Stimulated activated CD8-positive, alpha-beta memory T cell treated with anti-CD3 and anti-CD28 coated beads, Interleukin-2, amount 100 ng/mL, for 48 hours (primary cell): Measurements from ENCODE around the gene FRYL.

Experiments
- DNase-seq, 2 donors: peaks; one replicate each; pipeline ENCODE4 v3.0.0-alpha.2; 2020; ENCODE audit warnings: low read depth in 2 of 2

Gene FRYL

GRCh38 chr4:48620831-48621230, 159.2 kb downstream of the FRYL start:
- no peak for DNase-seq

DNA sequence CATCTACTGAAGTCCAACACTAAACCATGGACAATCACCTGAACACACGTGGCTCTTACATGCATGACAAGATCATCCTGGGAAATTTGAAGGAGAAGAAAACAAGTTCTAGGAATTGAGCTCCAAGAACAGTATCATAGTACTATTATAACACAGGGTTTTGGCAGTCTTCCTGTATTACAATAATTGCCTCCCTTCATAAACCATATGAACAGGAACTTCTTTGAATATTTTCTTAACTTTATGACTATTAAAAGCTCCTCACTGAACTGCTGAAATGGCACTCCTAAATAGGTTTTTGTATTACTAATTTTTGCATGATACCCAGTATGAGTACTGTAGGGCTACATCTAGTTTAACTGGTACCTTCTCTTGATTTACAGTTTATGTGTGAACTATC, 160.0 kb downstream of the FRYL start:
- DNase-seq = no peak

DNA sequence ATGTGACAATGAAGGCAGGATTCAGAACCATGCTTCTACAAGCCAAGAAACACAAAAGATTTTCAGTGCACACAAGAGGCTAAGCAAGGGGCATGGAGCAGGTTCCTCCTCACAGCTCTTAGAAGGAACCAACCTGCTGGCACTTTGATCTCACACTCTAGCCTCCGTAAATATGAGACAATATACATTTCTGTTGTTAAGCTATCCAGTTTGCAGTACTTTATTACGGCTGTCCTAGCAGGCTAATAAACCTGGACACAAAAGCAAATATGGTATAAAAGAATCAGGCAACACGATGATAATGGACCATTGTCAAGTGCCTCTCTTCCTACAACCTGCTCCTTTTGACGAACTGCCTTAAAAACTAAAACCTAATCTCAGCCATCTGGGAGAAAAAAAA, 175.6 kb downstream of the FRYL start:
- no peak for DNase-seq

GRCh38 chr4:48604041-48604440, 176.0 kb downstream of the FRYL start:
- no peak for DNase-seq

DNA sequence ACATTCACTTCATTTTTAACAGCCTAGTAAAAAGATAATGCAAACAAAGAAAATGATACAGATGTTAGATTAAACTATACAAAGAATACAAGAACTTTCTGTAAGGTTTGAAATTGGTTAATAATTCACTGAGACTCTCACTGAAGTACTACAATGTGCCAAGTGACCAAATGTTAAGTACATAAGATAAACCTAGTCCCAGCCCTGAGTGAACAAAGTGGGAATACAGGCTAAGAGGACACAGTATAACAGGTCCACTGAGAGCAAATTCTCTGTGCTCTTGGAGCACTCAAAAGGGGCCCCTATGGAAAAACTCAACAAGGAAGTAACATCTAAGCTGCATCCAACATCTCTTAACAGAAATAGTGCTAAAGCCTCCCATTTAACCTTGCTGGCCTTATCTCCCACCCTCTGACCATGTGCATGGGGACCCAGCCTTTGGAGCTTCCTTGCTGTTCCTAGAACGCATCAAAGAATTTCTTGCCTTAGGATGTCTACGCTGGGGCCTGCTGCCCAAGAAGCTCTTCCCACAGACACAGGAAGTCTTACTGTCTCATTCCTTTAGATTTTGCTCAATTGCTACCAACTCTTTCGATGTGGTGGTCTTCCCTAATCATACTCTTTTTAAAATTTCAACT, 176.6 kb downstream of the FRYL start:
- no peak for DNase-seq

GRCh38 chr4:48602763-48603162, 177.3 kb downstream of the FRYL start:
- DNase-seq = no peak

DNA sequence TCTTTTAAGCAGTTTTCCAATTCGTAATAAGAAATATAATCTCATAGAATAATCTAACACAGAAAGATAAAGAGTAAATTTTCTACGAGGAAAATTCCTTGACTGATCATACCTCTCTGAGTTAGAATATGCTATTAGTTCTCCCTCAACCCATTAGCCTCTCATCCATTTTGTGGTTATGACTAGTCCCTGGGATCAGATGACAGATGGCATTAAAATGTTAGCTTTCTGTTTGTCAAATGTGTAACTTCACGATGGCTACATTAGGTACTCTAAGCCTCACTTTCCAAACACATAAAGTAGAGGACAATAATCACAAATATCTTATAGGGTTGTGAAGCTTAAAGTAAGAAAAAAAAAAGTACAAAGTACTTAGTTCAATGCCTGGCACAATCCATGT, 177.9 kb downstream of the FRYL start:
- DNase-seq = no peak

DNA sequence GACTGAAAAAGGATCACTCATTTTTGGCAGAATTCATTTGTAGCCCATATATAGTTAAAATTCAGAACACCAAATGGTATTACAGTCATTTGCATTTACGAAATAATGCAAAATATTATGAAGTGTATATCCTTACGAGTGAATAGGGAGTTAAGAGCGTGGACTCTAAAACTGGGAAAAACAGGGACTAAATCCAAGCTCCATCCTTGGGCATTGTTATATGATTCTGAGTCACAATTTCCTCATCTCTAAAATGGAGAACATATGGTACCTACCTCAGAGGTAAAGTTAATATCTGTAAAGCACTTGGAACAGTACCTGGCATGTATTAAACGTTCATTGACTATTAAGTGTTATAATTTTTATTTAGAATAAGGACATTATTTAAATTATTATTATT, 183.7 kb downstream of the FRYL start:
- DNase-seq = no peak

DNA sequence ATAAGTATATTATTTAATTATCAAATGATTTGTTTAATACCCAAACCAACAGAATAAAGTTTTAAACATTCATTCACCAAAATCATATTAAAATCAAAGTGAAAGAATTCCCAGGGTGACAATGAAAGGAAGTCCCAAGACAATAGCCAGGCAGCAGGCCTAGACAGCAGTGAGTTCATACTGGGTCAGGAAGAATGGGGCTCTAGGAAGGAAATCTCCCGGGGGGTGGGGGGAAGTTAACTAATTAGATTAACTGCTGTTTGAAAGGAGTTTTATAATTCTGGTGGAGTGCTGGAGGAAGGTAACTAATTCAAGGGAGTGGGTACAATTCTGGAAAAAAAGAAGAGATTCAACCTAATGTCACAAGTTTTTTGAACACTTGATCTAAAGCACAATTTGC, 185.9 kb downstream of the FRYL start:
- DNase-seq = no peak

GRCh38 chr4:48591372-48591771, 188.7 kb downstream of the FRYL start:
- no peak for DNase-seq

GRCh38 chr4:48590884-48591283, 189.2 kb downstream of the FRYL start:
- no peak for DNase-seq

DNA sequence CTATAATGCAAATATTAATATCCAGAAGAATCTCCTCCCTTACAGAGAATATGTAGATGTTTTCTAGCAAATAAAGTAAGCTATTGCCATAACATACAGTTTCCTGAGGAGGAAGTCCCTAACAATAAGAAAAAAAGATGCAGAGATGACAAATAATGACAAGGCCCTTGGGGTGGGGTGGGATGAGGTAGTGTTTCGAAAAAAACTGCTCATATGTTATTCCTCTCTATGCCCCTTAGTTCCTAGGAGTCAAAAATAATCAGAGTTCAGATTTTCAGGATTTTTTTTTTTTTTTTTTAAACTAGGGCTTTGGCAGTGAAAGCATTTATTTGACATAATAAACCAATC, 191.0 kb downstream of the FRYL start:
- DNase-seq = no peak

GRCh38 chr4:48588230-48589097, 191.6 kb downstream of the FRYL start:
- DNase-seq = no peak

GRCh38 chr4:48585401-48585800, 194.7 kb downstream of the FRYL start:
- no peak for DNase-seq

DNA sequence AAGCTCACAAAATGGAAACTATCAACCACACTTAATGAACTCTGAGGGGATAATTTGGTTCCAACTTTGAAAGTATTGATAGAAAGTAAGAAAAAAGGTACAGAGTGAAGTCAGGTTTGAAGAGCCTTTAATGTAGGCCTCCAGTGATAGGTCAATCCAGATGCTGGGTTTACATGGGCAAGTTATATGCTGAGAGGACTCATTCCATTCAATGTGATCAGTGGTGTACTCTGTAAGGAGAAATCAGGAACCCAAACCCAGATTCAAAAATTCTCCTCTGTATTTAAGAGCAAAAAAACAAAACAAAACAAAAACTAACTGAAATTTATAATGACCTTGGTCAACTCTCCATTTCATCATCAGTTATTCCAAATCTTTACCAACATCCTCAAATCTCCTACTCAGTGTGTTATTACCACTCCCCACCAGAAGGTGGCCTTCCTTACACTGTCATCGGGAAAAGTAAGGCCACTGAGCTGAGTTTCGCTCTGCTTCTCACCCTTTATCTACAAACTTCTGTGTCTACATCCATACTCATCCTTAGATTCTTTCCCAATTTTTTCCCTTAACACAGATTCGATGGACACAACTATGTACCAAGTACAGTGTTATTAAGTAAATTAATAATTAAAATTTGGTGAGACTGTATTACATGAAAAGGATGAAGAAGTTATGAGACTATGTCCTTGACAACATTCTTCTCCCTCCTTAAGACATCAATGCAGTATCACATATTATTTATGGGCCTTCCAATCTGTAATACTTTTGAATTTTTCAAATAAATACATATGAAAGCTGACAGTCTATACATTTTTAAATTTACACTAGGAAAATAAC, 201.7 kb downstream of the FRYL start:
- peak in 1 of 2 donors; percentile 3 for DNase-seq

DNA sequence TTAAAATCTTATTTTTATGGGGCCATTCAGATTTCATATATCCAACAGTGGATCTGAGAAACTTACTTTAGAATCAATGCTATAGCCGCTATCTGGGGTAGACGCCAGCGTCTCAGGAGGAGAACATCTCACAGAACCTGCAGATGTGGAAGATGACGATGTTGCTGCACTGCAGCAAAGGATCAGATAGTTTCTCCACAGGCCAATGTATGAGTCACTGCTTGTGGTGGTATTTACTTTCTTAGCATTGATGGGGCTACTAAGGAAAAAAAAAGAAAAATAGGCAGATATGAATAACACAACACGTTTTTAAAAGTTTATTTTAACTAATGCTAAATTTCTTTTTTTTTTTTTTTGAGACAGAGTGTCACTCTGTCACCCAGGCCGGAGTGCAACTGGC, 204.1 kb downstream of the FRYL start:
- DNase-seq = no peak

DNA sequence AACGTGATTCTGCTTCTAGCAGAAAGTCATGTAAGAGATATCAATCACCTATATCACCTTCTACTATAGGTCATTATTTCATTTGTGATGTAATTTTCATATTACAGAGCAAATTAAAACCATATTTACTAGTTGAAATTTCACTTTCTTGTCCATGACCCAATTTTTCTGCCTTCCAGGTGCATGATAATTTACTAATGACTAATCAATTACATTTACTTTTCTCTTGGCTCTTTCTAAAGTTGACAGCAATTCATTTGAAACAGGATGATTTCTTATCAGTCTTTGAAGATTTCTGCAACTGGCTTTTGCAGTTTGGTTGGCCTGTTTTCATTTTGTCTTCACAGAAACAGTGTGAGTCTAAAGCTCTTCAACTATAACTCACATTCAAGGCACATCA, 208.6 kb downstream of the FRYL start:
- no peak for DNase-seq

DNA sequence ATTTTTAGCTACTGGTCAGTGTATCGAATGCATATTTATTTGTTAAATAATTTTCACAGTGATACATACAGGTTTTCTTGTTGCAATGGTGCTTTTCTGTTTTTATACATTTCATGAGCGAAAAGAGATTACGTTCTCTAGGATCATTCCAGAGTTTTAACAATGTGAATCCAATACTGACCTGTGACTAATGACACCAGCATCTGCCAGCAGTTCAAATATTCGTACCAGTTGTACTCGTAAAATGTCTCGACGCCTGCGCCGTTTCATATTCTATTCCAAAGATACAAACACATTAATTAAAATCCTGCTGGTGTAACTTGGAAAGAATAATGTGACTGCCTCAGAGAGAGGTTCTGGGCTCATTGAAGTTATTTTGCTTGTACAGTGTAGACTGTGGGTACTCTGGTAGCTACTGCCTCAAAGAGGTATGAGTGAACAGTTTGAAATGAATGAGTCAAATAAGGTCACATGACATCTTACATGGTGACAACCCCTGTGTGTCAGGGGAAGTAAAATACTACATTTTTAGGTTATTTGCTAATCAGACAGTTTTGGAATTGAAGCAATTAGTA, 209.3 kb downstream of the FRYL start:
- DNase-seq = no peak

DNA sequence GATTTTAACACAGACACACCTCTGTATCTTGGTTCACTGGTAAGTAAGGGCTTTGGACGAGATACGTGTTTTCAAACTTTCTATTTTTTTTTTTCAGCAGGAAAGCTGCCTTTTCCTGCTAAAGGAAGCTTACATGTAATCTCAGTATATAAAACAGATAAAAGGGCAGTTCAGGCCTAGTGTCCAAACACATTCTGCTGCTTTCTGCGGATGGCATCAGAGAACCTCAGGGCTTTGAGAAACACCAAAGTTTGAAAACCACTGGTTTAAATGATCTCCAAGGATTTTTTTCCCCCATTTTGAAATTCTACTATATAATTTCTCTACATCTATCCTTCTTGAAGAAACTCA, 214.1 kb downstream of the FRYL start:
- no peak for DNase-seq

DNA sequence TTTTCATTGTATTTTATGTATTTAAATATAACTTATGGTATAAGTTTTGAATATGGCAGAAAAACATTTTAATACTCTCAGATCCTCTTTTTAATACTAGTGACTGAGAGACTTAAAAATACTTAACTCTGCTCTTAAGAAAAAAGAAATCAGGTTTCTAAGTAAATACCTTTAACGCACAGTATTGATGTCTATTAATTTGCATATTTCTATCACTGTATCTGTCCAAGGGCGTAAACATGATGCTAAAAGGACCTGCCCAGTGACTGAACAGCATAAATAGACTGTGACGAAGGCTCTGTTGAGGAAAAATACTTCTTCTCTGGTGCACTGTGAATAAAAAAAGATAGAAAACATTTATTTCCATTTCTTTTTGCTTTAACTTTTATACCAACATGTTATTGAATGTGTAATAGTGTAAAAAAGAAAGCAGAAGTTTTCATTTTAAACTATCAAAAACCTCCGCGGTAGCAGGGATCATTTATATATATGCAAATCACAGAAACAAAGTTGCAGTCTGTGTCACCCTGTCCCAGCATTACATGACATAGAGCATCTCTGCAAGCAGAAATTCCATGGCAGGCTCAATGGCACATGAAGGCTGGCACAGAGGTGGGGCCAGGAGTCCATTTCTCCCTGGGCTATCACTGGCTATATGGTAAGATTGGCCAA, 214.6 kb downstream of the FRYL start:
- DNase-seq = no peak

DNA sequence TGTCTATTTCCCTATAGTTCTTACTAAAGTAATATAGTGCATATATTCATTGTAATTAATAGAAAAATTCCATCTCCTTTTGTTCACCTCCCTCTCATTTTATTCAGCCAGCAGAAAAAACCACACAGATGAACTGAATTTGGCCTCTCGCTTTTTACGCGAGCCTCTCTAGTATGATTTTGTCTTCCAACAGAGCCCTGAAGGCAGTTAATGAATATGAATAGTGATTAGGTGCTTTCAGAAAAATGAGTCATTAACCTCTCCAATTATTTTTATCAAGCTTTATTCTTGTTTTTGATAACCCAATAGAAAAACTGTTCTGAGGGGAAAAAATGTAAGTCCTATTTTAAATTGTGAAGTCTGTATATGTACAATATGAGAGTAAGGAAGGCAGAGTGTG, 215.9 kb downstream of the FRYL start:
- no peak for DNase-seq

DNA sequence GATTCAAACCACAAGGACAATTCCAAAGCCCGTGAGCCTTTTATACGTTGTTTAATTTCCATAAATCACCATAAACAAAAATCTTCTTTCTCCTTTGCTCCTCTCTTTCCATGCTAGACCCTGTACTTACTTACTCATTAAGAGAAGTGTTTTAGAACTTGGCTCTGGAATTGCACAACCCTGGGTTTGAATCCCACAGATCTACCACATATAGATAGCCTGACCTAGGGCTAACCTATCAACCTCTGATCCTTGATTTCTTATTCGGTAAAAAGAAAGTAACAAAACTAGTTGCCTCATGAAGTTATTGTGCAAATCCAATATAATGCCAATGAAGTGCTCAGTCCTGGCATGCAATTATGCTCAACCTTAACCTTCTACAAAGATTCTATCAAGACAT, 221.3 kb downstream of the FRYL start:
- no peak for DNase-seq
